Caco-2 (cell line): ENCODE results near the gene WWOX. TPM values are rescaled to one million over a fixed set of nuclear protein-coding genes. Genes with fewer than 3 reads are reported as not detected.

Experiments
- BruUV-seq: library from RNA; stranded (reverse); fragments of 400-500 nt; replicated peaks from 2 replicates; lab custom pipeline; 2021; lab: Mats Ljungman, UMichigan
- CTCF ChIA-PET: fragments of 300-600 bp; sonication (Branson Sonifier 250); formaldehyde crosslinking; loops from one replicate; lab custom pipeline; 2022; ENCODE audit warnings: antibody characterized with exemption; lab: Charles Lee
- POLR2A ChIA-PET: fragments of 300-600 bp; sonication (Branson Sonifier 250); formaldehyde crosslinking; loops from one replicate; lab custom pipeline; 2022; ENCODE audit warnings: antibody characterized with exemption; lab: Charles Lee
- DNase-seq, 2 experiments: peaks; one replicate each; pipeline versions ENCODE4 v3.0.0 to v3.0.0-alpha.2; 2020 to 2022
- H3K27me3 ChIP-seq: replicated peaks from 2 replicates; pipeline ENCODE4 v1.6.0; 2011; ENCODE audit warnings: low read length; ENCODE audit not compliant: control insufficient read depth, insufficient read depth
- H3K36me3 ChIP-seq: 2 replicates; pipeline ENCODE4 v1.5.1; 2011; ENCODE audit warnings: low read length; ENCODE audit not compliant: control insufficient read depth, insufficient read depth
- H3K4me1 ChIP-seq: fragments of 250-450 bp; sonication (Bioruptor Pico); 2 replicates; pipeline ENCODE4 v1.5.1; 2020; ENCODE audit warnings: mild to moderate bottlenecking
- H3K4me3 ChIP-seq: 2 replicates; pipeline ENCODE4 v1.5.1; 2011; ENCODE audit warnings: low read depth, mild to moderate bottlenecking, control low read depth, low read length
- H3K9me3 ChIP-seq: fragments of 250-450 bp; sonication (Bioruptor Pico); 2 replicates; pipeline ENCODE4 v1.5.1; 2020; ENCODE audit warnings: mild to moderate bottlenecking, moderate library complexity
- H3K27ac Mint-ChIP-seq: one replicate; pipeline ENCODE4 v1.8.0; 2022; ENCODE audit warnings: mixed read lengths; ENCODE audit not compliant: unreplicated experiment
- H3K27me3 Mint-ChIP-seq: one replicate; pipeline ENCODE4 v1.8.0; 2022; ENCODE audit warnings: mixed read lengths; ENCODE audit not compliant: insufficient read depth, unreplicated experiment
- H3K36me3 Mint-ChIP-seq: one replicate; pipeline ENCODE4 v1.8.0; 2022; ENCODE audit warnings: mild to moderate bottlenecking, mixed read lengths; ENCODE audit not compliant: insufficient read depth, unreplicated experiment
- H3K4me1 Mint-ChIP-seq: one replicate; pipeline ENCODE4 v1.8.0; 2022; ENCODE audit warnings: low read depth, mixed read lengths; ENCODE audit not compliant: unreplicated experiment
- H3K4me3 Mint-ChIP-seq: one replicate; pipeline ENCODE4 v1.8.0; 2022; ENCODE audit warnings: mild to moderate bottlenecking, moderate library complexity, mixed read lengths; ENCODE audit not compliant: unreplicated experiment
- H3K9me3 Mint-ChIP-seq: one replicate; pipeline ENCODE4 v1.8.0; 2022; ENCODE audit warnings: mixed read lengths; ENCODE audit not compliant: unreplicated experiment
- CTCF ChIP-seq, 2 experiments: fragments of 200-600 bp in 1 of 2; IDR thresholded peaks; 1 replicate in 1 of 2; 2 replicates in 1 of 2; pipeline versions ENCODE4 v1.5.1 to v1.8.0; 2011 to 2022; ENCODE audit warnings: antibody characterized with exemption in 1 of 2, control low read depth in 1 of 2, inconsistent platforms in 1 of 2, low read depth in 1 of 2, low read length in 1 of 2, mild to moderate bottlenecking in 1 of 2, moderate library complexity in 1 of 2; ENCODE audit not compliant: insufficient read depth in 1 of 2, severe bottlenecking in 1 of 2, unreplicated experiment in 1 of 2
- intact Hi-C: fragments of 100-400 bp; cut with micrococcal nuclease; formaldehyde crosslinking; loops from one replicate; pipeline ENCODE4 v1.10.0; 2022; ENCODE audit not compliant: unreplicated experiment
- total RNA-seq: library from RNA; stranded (reverse); gene quantifications from 2 replicates; pipeline ENCODE4 v1.2.3, GENCODE V29; 2022

The WWOX gene
- total RNA-seq, 1 experiment from 2014 or later: 45.0 TPM

GRCh38 chr16:78264642-78265041, 165.2 kb downstream of the WWOX start:
- Mint-ChIP-seq H3K4me1 (no peaks in the 10 kb centered on the region), H3K27me3 (no peaks in the 10 kb centered on the region), H3K9me3 (no peaks in the 10 kb centered on the region), H3K27ac (no peak overlapping the region), H3K36me3 (no peaks in the 10 kb centered on the region), H3K4me3 (no peak overlapping the region)
- DNase-seq: no peak
- Histone ChIP-seq H3K4me3 (no peak overlapping the region), H3K36me3 (peaks cover 1% of the 10 kb centered on the region; the same call in 1 of the 2 replicates), H3K9me3 (peaks cover 5% of the 10 kb centered on the region), H3K27me3 (no peaks in the 10 kb centered on the region), H3K4me1 (0 out of 2 replicates have a peak, but pooled peaks cover 3% of the 10 kb centered on the region)
- ChIA-PET CTCF (no interaction called here), POLR2A (no interaction called here)
- no TSS peak for BruUV-seq
- no peak for TF ChIP-seq CTCF (IDR thresholded peaks at IDR 0.05; ENCODE audit: insufficient read depth in 1 of 2, low read depth in 1 of 2, low read length in 1 of 2, severe bottlenecking in 1 of 2, unreplicated experiment in 1 of 2)
- intact Hi-C loops: no loop called here

DNA sequence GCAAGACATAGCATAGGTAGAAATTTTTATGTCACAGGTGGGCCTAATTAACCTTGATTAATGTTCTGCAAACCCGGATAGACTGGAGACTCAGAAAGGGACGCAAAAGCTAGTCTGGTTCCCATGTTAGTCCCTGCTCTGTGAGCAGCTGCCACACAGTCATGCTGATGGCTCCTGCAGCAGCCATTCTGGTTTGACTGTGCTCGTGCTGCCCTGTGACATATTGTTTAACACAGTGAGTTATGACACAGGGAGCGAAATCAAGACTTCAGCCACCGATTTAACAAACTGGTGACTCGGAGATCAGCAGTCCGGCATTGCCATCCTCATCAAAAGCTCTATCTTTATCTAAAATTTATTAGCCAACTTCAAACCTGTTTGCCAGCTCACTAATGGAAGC, 169.8 kb downstream of the WWOX start:
- ChIA-PET POLR2A (no interaction called here), CTCF (no interaction called here)
- TF ChIP-seq CTCF (IDR thresholded peaks at IDR 0.05; ENCODE audit: insufficient read depth in 1 of 2, low read depth in 1 of 2, low read length in 1 of 2, severe bottlenecking in 1 of 2, unreplicated experiment in 1 of 2): no peak
- peaks cover 9% of the 10 kb centered on the region for H3K9me3 Mint-ChIP-seq
- Histone ChIP-seq H3K36me3 (peaks cover 1% of the 10 kb centered on the region; the same call in 1 of the 2 replicates), H3K27me3 (no peaks in the 10 kb centered on the region), H3K9me3 (peaks cover 4% of the 10 kb centered on the region), H3K4me1 (no peaks in the 10 kb centered on the region), H3K4me3 (no peak overlapping the region)
- intact Hi-C loops: no loop called here
- no TSS peak for BruUV-seq
- no peak overlapping the region for H3K4me3 Mint-ChIP-seq
- no peak overlapping the region for H3K27ac Mint-ChIP-seq
- no peak for DNase-seq
- no peaks in the 10 kb centered on the region for H3K4me1 Mint-ChIP-seq
- H3K27me3 Mint-ChIP-seq: no peaks in the 10 kb centered on the region
- no peaks in the 10 kb centered on the region for H3K36me3 Mint-ChIP-seq

GRCh38 chr16:78271981-78272380, 172.5 kb downstream of the WWOX start:
- H3K9me3 Mint-ChIP-seq: peaks cover 9% of the 10 kb centered on the region

More at GRCh38 chr16:78271981-78272380, 172.5 kb downstream of the WWOX start:
- Mint-ChIP-seq H3K4me3 (no peak overlapping the region), H3K27ac (no peak overlapping the region), H3K27me3 (no peaks in the 10 kb centered on the region), H3K36me3 (no peaks in the 10 kb centered on the region), H3K4me1 (no peaks in the 10 kb centered on the region)
- intact Hi-C loops: no loop called here
- no peak for DNase-seq
- no peaks in the 10 kb centered on the region for H3K4me1 ChIP-seq
- ChIA-PET CTCF (no interaction called here), POLR2A (no interaction called here)
- no peaks in the 10 kb centered on the region; the same call in 1 of the 2 replicates for H3K36me3 ChIP-seq
- no peaks in the 10 kb centered on the region for H3K27me3 ChIP-seq
- no TSS peak for BruUV-seq
- TF ChIP-seq CTCF (IDR thresholded peaks at IDR 0.05; ENCODE audit: insufficient read depth in 1 of 2, low read depth in 1 of 2, low read length in 1 of 2, severe bottlenecking in 1 of 2, unreplicated experiment in 1 of 2): no peak
- no peaks in the 10 kb centered on the region for H3K9me3 ChIP-seq
- H3K4me3 ChIP-seq: no peak overlapping the region
